ENCODE data around the gene BLMH. TPM values are rescaled to one million over a fixed set of nuclear protein-coding genes. Genes with fewer than 3 reads are reported as not detected.

The BLMH gene
- total and polyA plus RNA-seq, 10 of the 15 experiments (the other 5 are each of a cell fraction or from before 2014, with no cell fraction given): 16.1 to 63.9 (median 54.0) TPM

DNA sequence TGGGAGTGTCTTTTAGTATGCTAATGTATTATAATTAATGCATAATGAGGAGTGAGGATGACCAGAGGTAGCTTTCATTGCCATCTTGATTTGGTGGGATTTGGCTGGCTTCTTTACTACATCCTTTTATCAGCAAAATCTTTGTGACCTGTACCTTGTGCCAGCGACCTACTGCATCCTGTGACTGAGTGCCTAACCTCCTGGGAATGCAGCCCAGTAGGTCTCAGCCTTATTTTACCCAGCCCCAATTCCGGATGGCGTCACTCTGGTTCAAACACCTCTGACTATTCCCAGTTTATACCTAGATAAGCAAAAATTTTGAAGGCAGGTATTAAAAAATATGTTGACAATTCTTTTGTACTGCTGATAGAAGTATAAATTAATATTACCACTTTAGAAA, 10.5 kb upstream of the BLMH start (continued):
- TF ChIP-seq, protein P1, sequence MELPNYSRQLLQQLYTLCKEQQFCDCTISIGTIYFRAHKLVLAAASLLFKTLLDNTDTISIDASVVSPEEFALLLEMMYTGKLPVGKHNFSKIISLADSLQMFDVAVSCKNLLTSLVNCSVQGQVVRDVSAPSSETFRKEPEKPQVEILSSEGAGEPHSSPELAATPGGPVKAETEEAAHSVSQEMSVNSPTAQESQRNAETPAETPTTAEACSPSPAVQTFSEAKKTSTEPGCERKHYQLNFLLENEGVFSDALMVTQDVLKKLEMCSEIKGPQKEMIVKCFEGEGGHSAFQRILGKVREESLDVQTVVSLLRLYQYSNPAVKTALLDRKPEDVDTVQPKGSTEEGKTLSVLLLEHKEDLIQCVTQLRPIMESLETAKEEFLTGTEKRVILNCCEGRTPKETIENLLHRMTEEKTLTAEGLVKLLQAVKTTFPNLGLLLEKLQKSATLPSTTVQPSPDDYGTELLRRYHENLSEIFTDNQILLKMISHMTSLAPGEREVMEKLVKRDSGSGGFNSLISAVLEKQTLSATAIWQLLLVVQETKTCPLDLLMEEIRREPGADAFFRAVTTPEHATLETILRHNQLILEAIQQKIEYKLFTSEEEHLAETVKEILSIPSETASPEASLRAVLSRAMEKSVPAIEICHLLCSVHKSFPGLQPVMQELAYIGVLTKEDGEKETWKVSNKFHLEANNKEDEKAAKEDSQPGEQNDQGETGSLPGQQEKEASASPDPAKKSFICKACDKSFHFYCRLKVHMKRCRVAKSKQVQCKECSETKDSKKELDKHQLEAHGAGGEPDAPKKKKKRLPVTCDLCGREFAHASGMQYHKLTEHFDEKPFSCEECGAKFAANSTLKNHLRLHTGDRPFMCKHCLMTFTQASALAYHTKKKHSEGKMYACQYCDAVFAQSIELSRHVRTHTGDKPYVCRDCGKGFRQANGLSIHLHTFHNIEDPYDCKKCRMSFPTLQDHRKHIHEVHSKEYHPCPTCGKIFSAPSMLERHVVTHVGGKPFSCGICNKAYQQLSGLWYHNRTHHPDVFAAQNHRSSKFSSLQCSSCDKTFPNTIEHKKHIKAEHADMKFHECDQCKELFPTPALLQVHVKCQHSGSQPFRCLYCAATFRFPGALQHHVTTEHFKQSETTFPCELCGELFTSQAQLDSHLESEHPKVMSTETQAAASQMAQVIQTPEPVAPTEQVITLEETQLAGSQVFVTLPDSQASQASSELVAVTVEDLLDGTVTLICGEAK (IDR thresholded peaks at IDR 0.05; ENCODE audit: borderline replicate concordance): no peak
- TF ChIP-seq MTA2 (IDR thresholded peaks at IDR 0.05; ENCODE audit: low read depth) (no peak), TAF1 (IDR thresholded peaks at IDR 0.05; ENCODE audit: borderline replicate concordance, low read depth, low read length) (no peak), NR2F1 (conservative IDR thresholded peaks at IDR 0.05) (no peak), BCL11A (IDR thresholded peaks at IDR 0.05; ENCODE audit: low read depth, low read length) (no peak), SRF (IDR thresholded peaks at IDR 0.05; ENCODE audit: low read depth in 2 of 2, low read length in 2 of 2) (no peak)

DNA sequence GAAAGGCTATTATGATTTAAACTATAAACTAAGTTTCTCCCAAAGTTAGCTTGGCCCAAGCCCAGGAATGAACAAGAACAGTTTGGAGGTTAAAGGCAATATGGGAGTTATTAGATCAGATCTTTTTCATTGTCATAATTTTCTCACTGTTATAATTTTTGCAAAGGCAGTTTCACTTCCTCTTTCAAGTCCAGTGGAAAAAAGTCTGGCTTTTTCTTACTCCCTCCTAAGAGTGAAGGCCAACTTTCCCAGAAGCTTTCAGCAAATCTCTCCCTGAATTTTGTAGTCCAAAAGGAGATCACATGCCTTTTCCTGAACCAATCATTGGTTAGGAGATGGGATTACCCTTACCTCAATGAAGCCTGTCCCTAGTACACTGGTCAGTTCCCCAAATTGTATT, 9.1 kb upstream of the BLMH start:
- ChIA-PET CTCF (interaction anchor here (1.7 kb wide), 1 partner anchor 34 kb away, joined by 5 read pairs; no protein-coding TSS in a partner anchor), POLR2A (no interaction called here), SMC1A (ENCODE audit: uncharacterized antibody, unreplicated experiment) (interaction anchor here (1.6 to 3.4 kb wide), 3 partner anchors 26 to 196 kb away, joined by 6 to 11 read pairs (median 8); no protein-coding TSS in a partner anchor), RAD21 (ENCODE audit: unreplicated experiment) (interaction anchor here (1.6 kb wide), 1 partner anchor 175 kb away, joined by 4 read pairs; no protein-coding TSS in a partner anchor)
- Histone ChIP-seq H3K4me1 (ENCODE audit: control insufficient read depth, insufficient read depth, low read length) (peaks cover 7% of the 10 kb centered on the region), H3K9me3 (replicated peaks; ENCODE audit: control insufficient read depth, insufficient read depth, low read length) (no peaks in the 10 kb centered on the region; the same call in 1 of the 3 replicates), H3K9ac (ENCODE audit: control insufficient read depth, insufficient read depth, low read length) (no peak overlapping the region), H3K4me3 (no peak overlapping the region), H4K20me1 (ENCODE audit: control insufficient read depth, insufficient read depth) (no peaks in the 10 kb centered on the region), H3K4me2 (ENCODE audit: control insufficient read depth, insufficient read depth) (no peak overlapping the region), H2AFZ (ENCODE audit: control insufficient read depth, low read depth, low read length) (no peak overlapping the region), H3K79me2 (ENCODE audit: control insufficient read depth, insufficient read depth, low read length) (no peaks in the 10 kb centered on the region), H3K27me3 (replicated peaks in 1 of 2; ENCODE audit: control insufficient read depth in 2 of 2, insufficient read depth in 2 of 2, low read length in 1 of 2) (no peaks in the 10 kb centered on the region), H3K27ac (ENCODE audit: control insufficient read depth, insufficient read depth) (no peak overlapping the region), H3K36me3 (ENCODE audit: control insufficient read depth in 2 of 2, insufficient read depth in 2 of 2, low read length in 1 of 2) (no peaks in the 10 kb centered on the region)
- in situ Hi-C loops (cut with MboI): no loop called here
- intact Hi-C loops (cut with micrococcal nuclease; ENCODE audit: unreplicated experiment): no loop called here
- DNase-seq (ENCODE audit: low read depth, low spot score) (no peak), FAIRE-seq (no peak), ATAC-seq (peak; percentile 56)
- BruUV-seq (replicated peaks): no TSS peak
- TF ChIP-seq MLLT1 (IDR thresholded peaks at IDR 0.05) (0 out of 2 replicates have a peak, but pooled peaks have one; percentile 32), IKZF2 (IDR thresholded peaks at IDR 0.05) (peak; percentile 74 to 75), EED (IDR thresholded peaks at IDR 0.05; ENCODE audit: low read depth) (0 out of 2 replicates have a peak, but pooled peaks have one; percentile 15), SPI1 (IDR thresholded peaks at IDR 0.05; ENCODE audit: borderline replicate concordance, insufficient read depth, low read depth, low read length) (peak; percentile 96), ZSCAN29 (IDR thresholded peaks at IDR 0.05) (no peak), RELB (IDR thresholded peaks at IDR 0.05; ENCODE audit: low read depth) (peak; percentile 67; the same call in 1 of the 2 replicates), MTA2 (IDR thresholded peaks at IDR 0.05; ENCODE audit: low read depth) (peak; percentile 60; the same call in 1 of the 2 replicates), EP300 (IDR thresholded peaks at IDR 0.05; ENCODE audit: borderline replicate concordance in 1 of 2, control insufficient read depth in 1 of 2, low read depth in 2 of 2, low read length in 2 of 2) (peak in 1 of 2 experiments; percentile 51; a peak in 1 of 4 replicates), RAD51 (IDR thresholded peaks at IDR 0.05) (0 out of 2 replicates have a peak, but pooled peaks have one; percentile 20), MAX (IDR thresholded peaks at IDR 0.05; ENCODE audit: low read depth, low read length) (no peak), CREB1 (IDR thresholded peaks at IDR 0.05; ENCODE audit: low read depth) (no peak)

Measured in GM12878 (cell line).